Epithelial cell of proximal tubule (primary cell): ENCODE data around the gene IFITM10. TPM values are rescaled to one million over a fixed set of nuclear protein-coding genes. Genes with fewer than 3 reads are reported as not detected.
A peak's percentile ranks its signal among the peaks of the same experiment; 100 is the strongest.

ENCODE experiments used
- DNase-seq: peaks from one replicate; pipeline ENCODE4 v3.0.0-alpha.2; 2011; ENCODE audit warnings: low read depth
- H3K4me3 ChIP-seq: 2 replicates; pipeline ENCODE4 v1.5.1; 2011; ENCODE audit warnings: low read depth, mild to moderate bottlenecking, low read length
- CTCF ChIP-seq: conservative IDR thresholded peaks from 2 replicates; pipeline ENCODE4 v1.5.1; 2012; ENCODE audit warnings: low read depth, mild to moderate bottlenecking, low read length
- total RNA-seq: library from RNA; depleted of rRNA; stranded (reverse); fragments of >200 nt; gene quantifications from 2 replicates; pipeline ENCODE4 v1.2.3, GENCODE V29; 2015

The IFITM10 gene
- total RNA-seq, 1 donor from 2014 or later = not detected

GRCh38 chr11:1694846-1695547 is 55.4 kb downstream of the IFITM10 start:
- no peak for DNase-seq
- TF ChIP-seq CTCF = no peak
- no peak overlapping the region for H3K4me3 ChIP-seq

- H3K4me3 ChIP-seq = peak overlapping the region; percentile 57
- DNase-seq = no peak
- peak; percentile 75 for TF ChIP-seq CTCF
These were observed 56.1 kb downstream of the IFITM10 start for GRCh38 chr11:1694064-1694845.

GRCh38 chr11:1693327-1694063 is 56.9 kb downstream of the IFITM10 start:
- H3K4me3 ChIP-seq = peak overlapping the region; percentile 57
- TF ChIP-seq CTCF = peak; percentile 93

GRCh38 chr11:1692708-1693326 is 57.6 kb downstream of the IFITM10 start:
- no peak overlapping the region for H3K4me3 ChIP-seq
- DNase-seq = no peak
- TF ChIP-seq CTCF = no peak

More at GRCh38 chr11:1693327-1694063, 56.9 kb downstream of the IFITM10 start:
- DNase-seq = peak; percentile 3

- no peak overlapping the region for H3K4me3 ChIP-seq
- TF ChIP-seq CTCF = no peak
- no peak for DNase-seq
These were observed 58.3 kb downstream of the IFITM10 start for GRCh38 chr11:1691878-1692707.
